ENCODE results near the gene U2SURP.

U2SURP gene

DNA sequence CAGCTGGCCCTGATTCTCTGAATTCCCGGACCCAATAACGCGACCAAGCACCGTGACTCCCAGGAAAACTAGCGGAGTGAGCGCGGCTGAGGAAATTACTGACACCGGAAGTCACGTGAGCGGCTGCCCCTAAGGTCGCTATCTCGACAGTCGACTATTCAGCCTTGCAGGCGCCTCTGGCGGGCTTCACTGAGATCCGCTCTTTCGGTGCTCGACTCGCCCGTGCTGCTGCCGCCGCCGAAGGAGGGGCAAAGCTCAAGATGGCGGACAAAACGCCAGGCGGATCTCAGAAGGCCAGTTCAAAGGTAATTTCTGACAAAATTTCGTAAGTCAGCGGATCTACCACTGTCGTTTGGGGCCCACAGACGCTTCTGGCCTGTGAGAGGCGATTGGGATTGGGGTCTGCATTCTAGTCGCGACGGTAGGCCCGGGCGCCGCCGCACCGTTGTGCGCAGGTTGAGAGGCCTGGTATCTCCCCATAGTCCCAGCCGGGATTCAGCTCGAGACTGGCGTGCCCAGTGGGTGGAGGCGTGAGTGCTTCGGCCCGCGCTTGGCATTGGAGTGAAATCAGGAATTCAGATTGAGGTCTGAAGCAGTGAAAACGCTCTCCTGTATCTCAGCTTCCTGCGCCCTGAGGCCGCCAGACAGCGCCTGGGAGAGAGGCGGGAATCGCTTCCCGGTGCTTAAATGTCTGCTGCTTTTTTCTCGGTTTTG lies at the start of gene U2SURP:
U2SURP (plus strand) TSS at position 202 of the 714 bp plus-strand sequence; CDS start at position 261, 59 bp downstream.
- peak; percentile 92 to 96 for DNase-seq

GRCh38 chr3:142951794-142952193 lies 49.6 kb upstream of the U2SURP start:
- no peak for DNase-seq

DNA sequence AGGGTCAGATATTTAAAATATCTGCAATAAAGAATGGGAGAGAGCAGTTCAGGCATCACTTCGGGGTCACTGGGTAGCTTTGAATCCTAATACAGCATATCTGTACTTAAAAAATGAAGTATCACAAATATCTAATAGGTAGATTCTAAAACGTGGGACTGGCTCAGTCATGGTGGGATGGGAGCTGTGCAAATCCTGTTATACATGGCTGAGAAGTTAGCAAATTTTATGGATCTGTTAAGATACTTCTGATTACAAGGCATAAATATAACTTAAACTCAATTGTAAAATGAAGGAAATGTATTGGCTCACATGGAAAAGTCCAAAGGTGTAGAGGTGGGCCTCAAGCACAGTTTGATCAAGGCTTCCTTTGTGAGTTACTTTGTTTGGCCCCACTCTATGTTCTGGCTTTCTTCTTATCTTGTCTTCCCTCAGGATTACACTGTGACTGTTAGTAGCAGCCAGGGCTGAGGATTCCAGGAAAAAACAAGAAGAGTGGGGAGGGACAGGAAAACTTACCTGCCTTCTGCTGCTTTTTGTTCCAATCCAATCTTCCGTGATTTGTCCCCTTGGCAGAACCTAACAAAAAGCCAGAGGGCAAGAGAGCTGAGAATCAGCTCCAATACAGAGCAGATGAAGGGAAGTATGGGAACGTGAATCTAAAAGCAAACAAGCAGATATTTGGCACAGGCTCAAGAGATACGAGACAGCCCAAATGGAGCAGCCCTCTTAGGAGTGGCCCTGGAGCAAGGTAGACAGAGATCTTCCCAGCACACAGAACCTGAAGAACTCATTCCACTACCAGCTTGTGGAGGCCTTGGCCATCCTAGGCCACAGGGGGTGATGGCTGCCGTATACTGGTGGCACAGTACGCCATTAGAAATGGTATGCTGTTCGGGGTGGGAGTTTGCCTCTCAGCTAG lies 48.8 kb upstream of the U2SURP start:
- no peak for DNase-seq

DNA sequence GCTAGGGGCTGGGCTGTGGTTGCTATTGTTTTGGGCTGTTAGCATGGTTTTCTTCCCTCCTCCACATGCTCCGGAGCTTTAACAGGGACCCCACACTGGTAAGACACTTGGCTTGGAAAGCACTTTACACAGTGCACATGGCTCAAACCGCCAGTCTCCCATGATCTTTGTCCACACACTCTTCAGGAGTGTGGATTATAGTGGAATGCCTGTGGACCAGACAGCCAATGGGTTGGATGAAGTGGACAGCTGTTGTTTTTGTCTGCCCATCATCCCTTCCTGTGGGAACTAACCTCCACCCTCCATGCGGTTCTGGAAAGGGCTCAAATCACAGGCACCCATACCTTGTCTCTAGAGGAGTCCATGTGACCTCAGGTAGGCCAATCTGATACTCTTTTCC lies 47.9 kb upstream of the U2SURP start:
- DNase-seq, result no peak

- DNase-seq, result no peak
These were observed 42.7 kb upstream of the U2SURP start for GRCh38 chr3:142958707-142959106.

GRCh38 chr3:142960322-142960850 lies 41.0 kb upstream of the U2SURP start:
- DNase-seq, result no peak

GRCh38 chr3:142961539-142961938 lies 39.8 kb upstream of the U2SURP start:
- no peak for DNase-seq

DNA sequence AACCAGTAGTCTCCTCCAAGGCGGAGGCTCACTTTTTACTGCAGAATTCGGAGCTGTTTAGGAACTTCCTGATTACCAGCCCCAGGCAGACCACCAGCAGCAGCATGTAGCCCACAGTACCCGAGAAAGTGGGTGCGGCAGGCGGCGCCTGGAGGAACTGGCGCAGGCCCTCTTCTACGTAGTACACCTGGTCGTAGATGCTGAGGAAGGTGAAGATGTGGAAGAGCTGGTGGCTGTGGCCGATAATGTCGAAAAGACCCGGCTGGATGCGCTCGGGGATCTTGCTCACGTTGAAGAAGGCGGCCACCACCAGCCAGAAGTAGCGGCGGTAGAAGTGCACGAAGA lies 39.2 kb upstream of the U2SURP start:
- no peak for DNase-seq

GRCh38 chr3:142962520-142963233 lies 38.7 kb upstream of the U2SURP start:
- no peak for DNase-seq

GRCh38 chr3:142963234-142963515 lies 38.2 kb upstream of the U2SURP start:
- peak in 1 of 2 experiments; percentile 45 for DNase-seq

DNA sequence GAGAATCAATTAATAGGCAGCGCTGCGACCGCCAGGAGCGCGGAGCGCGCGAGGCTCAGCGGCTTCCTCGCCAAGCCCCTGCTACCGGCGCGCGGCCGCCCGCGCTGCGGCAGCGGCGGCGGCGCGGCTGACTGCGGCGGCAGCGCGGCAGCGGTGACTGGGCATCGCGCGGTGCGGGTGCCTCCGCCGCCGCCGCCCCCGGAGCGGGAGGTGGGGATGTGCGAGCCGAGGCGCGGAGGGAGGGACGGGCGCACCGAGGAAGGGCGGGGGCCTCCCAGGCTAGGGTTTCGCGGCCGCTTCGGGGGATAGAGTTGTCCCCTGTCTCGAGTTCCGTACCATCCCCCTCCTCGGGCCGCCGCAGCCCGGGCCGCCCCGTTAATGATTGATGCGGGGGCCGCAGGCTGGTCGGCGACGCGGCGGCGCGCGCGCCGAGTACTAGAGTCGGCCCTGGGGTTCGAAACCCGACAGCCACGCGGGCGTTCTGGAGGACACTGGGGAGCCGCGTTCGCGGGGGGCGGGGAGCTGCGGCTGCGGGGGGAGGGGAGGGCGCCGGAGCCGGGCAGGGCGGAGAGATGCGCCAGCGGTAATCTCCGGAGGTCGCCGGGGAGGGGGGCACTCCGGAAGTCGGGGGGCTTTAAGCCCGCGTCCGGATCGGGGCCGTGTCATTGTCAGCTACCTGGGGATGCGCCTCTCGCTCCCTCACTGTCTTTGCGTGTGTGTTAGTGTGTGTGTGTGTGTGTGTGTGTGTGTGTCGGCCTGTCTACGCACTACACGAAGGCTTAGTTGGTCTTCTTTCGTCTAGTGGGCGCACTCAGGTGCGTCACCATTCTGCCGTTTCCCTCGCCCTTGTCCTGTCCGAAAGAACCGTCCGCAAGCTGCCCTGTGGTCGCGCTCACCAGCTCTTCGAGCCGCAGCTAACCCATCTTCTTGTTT lies 37.6 kb upstream of the U2SURP start, which contains the start of gene PAQR9:
PAQR9 (minus strand) TSS at position 159 of the 933 bp plus-strand sequence. CDS start 338 bp downstream, outside the sequence.
- peak; percentile 9 to 45 for DNase-seq

DNA sequence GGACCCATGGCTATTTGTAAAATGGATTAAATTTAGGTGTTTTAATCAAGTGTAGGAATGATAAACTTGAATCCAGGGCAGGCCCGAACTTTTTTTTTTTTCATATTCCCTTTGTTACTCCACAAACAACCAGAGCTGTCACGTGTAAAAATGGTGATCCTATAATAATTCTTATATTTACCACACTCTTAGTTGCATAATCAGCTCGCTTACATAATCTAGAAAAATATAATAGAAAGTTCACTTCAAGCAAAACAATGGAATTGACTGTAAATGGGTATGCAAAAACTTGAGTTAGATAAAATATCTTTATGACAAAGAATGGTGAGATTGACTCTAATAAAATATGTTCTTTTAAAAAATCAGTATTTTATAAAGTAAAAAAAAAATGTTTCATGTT lies 35.8 kb upstream of the U2SURP start:
- DNase-seq, result no peak

- DNase-seq, result no peak
These were observed 34.6 kb upstream of the U2SURP start for GRCh38 chr3:142966808-142967207.

- no peak for DNase-seq
These were observed 32.9 kb upstream of the U2SURP start for GRCh38 chr3:142968319-142969025.

DNA sequence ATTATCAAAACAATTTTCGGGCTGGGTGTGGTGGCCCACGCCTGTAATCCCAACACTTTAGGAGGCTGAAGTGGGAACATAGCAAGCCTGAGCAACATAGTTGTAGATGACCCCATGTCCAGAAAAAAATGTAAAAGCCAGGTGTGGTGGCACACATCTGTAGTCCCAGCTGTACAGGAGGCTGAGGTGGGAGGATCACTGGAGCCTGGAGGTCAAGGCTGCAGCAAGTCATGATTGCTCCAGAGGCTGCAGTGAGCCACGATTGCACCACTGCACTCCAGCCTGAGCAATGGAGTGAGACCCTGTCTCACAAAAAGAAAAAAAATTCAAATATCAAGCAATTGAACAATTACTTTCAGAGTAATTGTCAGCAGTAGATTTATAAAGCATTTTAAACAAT lies 29.9 kb upstream of the U2SURP start:
- DNase-seq, result no peak

- DNase-seq, result no peak
These were observed 29.1 kb upstream of the U2SURP start for GRCh38 chr3:142972092-142972753.

DNA sequence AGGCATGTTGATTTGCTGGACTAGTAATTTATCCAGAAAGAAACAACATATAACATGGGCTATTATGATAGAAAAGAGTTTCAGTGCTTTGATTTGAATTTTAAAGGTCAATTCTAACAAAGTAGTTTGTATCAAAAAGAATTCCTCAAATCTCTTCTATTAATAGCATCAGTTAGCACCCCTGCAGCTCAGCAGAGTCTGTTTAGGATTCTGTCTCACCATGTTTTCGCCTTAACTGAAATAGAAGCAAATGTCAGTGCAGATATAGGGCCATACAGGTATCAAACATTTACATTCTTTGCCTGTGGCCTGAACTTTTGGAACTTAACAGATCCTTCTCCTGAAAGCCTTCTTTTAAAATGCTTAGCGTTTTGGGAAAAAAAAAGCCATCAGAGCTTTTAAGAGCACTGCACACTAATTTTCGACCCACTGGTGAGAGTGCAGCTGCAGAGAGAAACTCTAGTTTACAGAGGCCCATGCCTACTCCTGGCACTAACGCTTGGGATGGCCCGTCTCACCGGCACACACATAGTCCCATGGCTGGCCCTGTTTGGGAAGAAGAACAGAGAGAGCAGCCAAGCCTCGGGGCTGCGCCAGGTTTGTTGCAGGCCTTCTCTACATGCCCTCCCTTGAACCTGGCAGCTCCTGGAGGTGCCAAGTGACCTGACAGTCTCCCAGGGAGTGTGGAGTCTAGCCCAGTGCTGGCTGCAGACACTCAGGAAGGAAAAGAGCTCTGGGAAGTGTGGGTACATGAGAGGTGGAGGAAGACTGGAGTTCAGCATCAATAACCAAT lies 28.0 kb upstream of the U2SURP start:
- DNase-seq, result no peak

DNA sequence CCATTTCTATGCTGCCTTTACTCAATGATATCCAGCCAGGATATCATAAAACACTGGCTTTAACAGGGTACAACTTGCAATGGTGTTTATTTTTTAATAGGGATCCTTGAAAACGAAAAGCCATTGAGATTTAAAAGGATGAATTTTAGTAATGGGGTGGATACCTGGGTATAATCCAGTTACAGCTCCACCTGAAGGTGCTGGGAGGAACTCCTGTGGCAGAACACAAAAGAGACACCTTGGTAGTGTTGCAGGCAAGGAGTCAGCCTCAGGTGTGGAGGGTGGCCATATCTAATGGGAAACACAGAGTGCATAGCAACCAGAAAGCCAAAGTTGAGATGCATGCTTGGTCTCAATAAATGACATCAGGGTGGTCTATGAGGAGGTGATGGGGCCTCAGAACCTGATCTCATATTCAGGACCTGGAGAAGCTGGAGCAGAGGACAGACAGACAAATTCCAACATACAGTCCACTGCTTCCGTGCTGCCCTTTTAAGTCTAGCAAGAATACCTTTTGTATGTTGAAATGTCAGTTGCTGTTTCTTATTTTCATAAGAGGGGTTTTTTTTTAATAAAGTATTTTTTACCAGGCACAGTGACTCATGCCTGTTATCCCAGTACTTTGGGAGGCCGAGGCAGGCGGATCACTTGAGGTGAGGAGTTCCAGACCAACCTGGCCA lies 25.9 kb upstream of the U2SURP start:
- no peak for DNase-seq

- no peak for DNase-seq
These were observed 24.6 kb upstream of the U2SURP start for GRCh38 chr3:142976621-142977398.

All from NCI-H1930 (cell line).